HG03039 (cell line): ENCODE data around the gene SRPRA.
A peak's percentile ranks its signal among the peaks of the same experiment; 100 is the strongest.
"Not testable (repeated sequence)": the region's sequence is repeated elsewhere in the genome, so short reads cannot be mapped to it uniquely, and the experiment has no call there.

Source experiments
- ATAC-seq: cut with Tn5 transposase; IDR thresholded peaks from one replicate; pipeline ENCODE4 v1.9.1; 2021; ENCODE audit warnings: mild to moderate bottlenecking, moderate library complexity; ENCODE audit not compliant: unreplicated experiment

SRPRA gene

GRCh38 chr11:126268708-126269579 lies at the start of gene SRPRA, which contains the start of gene FOXRED1:
SRPRA (minus strand) TSS chr11:126268895; CDS start chr11:126268804, 91 bp downstream.
FOXRED1 (plus strand) TSS chr11:126269154; CDS start chr11:126269207, 53 bp downstream.
- ATAC-seq = peak; percentile 99

GRCh38 chr11:126317756-126318573 lies 49.3 kb upstream of the SRPRA start:
- ATAC-seq = peak; percentile 31

- no peak for ATAC-seq
These were observed 48.7 kb upstream of the SRPRA start for GRCh38 chr11:126317432-126317755.

GRCh38 chr11:126313826-126314225 lies 45.1 kb upstream of the SRPRA start:
- ATAC-seq = no peak

- ATAC-seq = no peak
These were observed 44.3 kb upstream of the SRPRA start for GRCh38 chr11:126312961-126313360.

- ATAC-seq = peak; percentile 47
These were observed 43.0 kb upstream of the SRPRA start for GRCh38 chr11:126311401-126312291.

GRCh38 chr11:126310992-126311310 lies 42.3 kb upstream of the SRPRA start:
- ATAC-seq = no peak

GRCh38 chr11:126310200-126310991 lies 41.7 kb upstream of the SRPRA start:
- ATAC-seq = peak; percentile 44

GRCh38 chr11:126308771-126309170 lies 40.1 kb upstream of the SRPRA start:
- ATAC-seq = not testable (repeated sequence)

GRCh38 chr11:126308271-126308671 lies 39.6 kb upstream of the SRPRA start:
- ATAC-seq = no peak

GRCh38 chr11:126307706-126308105 lies 39.0 kb upstream of the SRPRA start:
- no peak for ATAC-seq

GRCh38 chr11:126305699-126306098 lies 37.0 kb upstream of the SRPRA start:
- ATAC-seq = peak; percentile 43

GRCh38 chr11:126304457-126305075 lies 35.9 kb upstream of the SRPRA start:
- no peak for ATAC-seq

- peak; percentile 88 for ATAC-seq
These were observed 35.1 kb upstream of the SRPRA start, which contains the start of gene DCPS for GRCh38 chr11:126303623-126304456. DCPS (plus strand) TSS chr11:126304060; CDS start chr11:126304081, 21 bp downstream.

- no peak for ATAC-seq
These were observed 28.3 kb upstream of the SRPRA start for GRCh38 chr11:126297004-126297403.

- no peak for ATAC-seq
These were observed 25.0 kb upstream of the SRPRA start for GRCh38 chr11:126293726-126294125.

- ATAC-seq = no peak
These were observed 22.2 kb upstream of the SRPRA start for GRCh38 chr11:126290887-126291286.

GRCh38 chr11:126288237-126288636 lies 19.5 kb upstream of the SRPRA start:
- ATAC-seq = no peak

GRCh38 chr11:126284829-126285228 lies 16.1 kb upstream of the SRPRA start:
- peak; percentile 44 for ATAC-seq
